K562 (cell line): Measurements from ENCODE around the gene GABBR1. TPM values are rescaled to one million over a fixed set of nuclear protein-coding genes. Genes with fewer than 3 reads are reported as not detected.

Experiments
- ARID3A ChIP-seq: IDR thresholded peaks from 2 replicates; pipeline ENCODE4 v1.6.1; 2012; ENCODE audit warnings: low read depth, low read length, improper control_type of control experiment, borderline replicate concordance
- FOXJ3 ChIP-seq: sonication (generic); formaldehyde crosslinking; IDR thresholded peaks from 2 replicates; pipeline ENCODE4 v1.4.0; 2020; ENCODE audit warnings: mild to moderate bottlenecking, missing genetic modification reagents
- HCFC1 ChIP-seq: IDR thresholded peaks from 2 replicates; pipeline ENCODE4 v1.6.1; 2012; ENCODE audit warnings: low read depth, low read length, improper control_type of control experiment
- ID3 ChIP-seq, 2 experiments: fragments of 250-450 bp in 1 of 2; fragments of 450-650 bp in 1 of 2; sonication (Bioruptor Pico) in 1 of 2; IDR thresholded peaks; 2 replicates each; pipeline versions ENCODE4 v1.6.1 to v1.8.0; 2016 to 2021; ENCODE audit warnings: mild to moderate bottlenecking in 2 of 2, moderate library complexity in 2 of 2, missing compliant biosample characterization in 1 of 2, missing genetic modification characterization in 1 of 2
- KDM5B ChIP-seq: fragments of 200-600 bp; sonication (generic); IDR thresholded peaks from 2 replicates; pipeline ENCODE4 v1.6.1; 2012; ENCODE audit warnings: low read depth, mild to moderate bottlenecking, moderate library complexity, low read length, control low read depth, inconsistent platforms; ENCODE audit not compliant: insufficient replicate concordance
- MXI1 ChIP-seq: IDR thresholded peaks from 2 replicates; pipeline ENCODE4 v1.6.1; 2011; ENCODE audit warnings: low read depth, mild to moderate bottlenecking, improper control_type of control experiment, low read length
- NRF1 ChIP-seq, 2 experiments: fragments of 450-650 bp; IDR thresholded peaks in 1 of 2; conservative IDR thresholded peaks in 1 of 2; 2 replicates each; pipeline ENCODE4 v1.6.1; 2014; ENCODE audit warnings: mild to moderate bottlenecking in 2 of 2
- PHB2 ChIP-seq: fragments of 450-650 bp; IDR thresholded peaks from 2 replicates; pipeline ENCODE4 v1.6.1; 2017; ENCODE audit warnings: low read depth
- RBM22 ChIP-seq: fragments of 200-400 bp; formaldehyde crosslinking; IDR thresholded peaks from 2 replicates; pipeline ENCODE4 v1.6.1; 2018; ENCODE audit warnings: low read length, low read depth; ENCODE audit not compliant: poor library complexity, severe bottlenecking
- RHOXF2B ChIP-seq: fragments of 250-450 bp; sonication (Bioruptor Pico); conservative IDR thresholded peaks from 2 replicates; pipeline ENCODE4 v1.5.1; 2021
- TCF3 ChIP-seq: sonication (generic); formaldehyde crosslinking; IDR thresholded peaks from 2 replicates; pipeline ENCODE4 v1.4.0; 2020; ENCODE audit warnings: mild to moderate bottlenecking, missing genetic modification reagents
- TCFL5 ChIP-seq: fragments of 250-450 bp; sonication (Bioruptor Pico); conservative IDR thresholded peaks from 2 replicates; pipeline ENCODE4 v1.6.1; 2021; ENCODE audit warnings: mild to moderate bottlenecking, moderate library complexity, matching md5 sums
- ZFP91 ChIP-seq: sonication (generic); formaldehyde crosslinking; IDR thresholded peaks from 2 replicates; pipeline ENCODE4 v1.8.0; 2022; ENCODE audit warnings: mild to moderate bottlenecking, missing genetic modification reagents
- ZFX ChIP-seq: sonication (generic); formaldehyde crosslinking; IDR thresholded peaks from 2 replicates; pipeline ENCODE4 v1.8.0; 2022; ENCODE audit warnings: mild to moderate bottlenecking, missing genetic modification reagents, moderate library complexity
- ZNF124 ChIP-seq: sonication (generic); formaldehyde crosslinking; IDR thresholded peaks from 2 replicates; pipeline ENCODE4 v1.8.1; 2022; ENCODE audit warnings: missing genetic modification reagents
- ZNF239 ChIP-seq: fragments of 250-450 bp; sonication (Bioruptor Pico); IDR thresholded peaks from 2 replicates; pipeline ENCODE4 v1.4.0; 2020; ENCODE audit warnings: mild to moderate bottlenecking
- ZNF444 ChIP-seq: fragments of 250-450 bp; sonication (Bioruptor Pico); IDR thresholded peaks from 2 replicates; pipeline ENCODE4 v1.4.0; 2020; ENCODE audit warnings: mild to moderate bottlenecking, moderate library complexity
- ZNF584 ChIP-seq: fragments of 200-800 bp; sonication (Bioruptor generic); IDR thresholded peaks from 2 replicates; pipeline ENCODE4 v1.6.1; 2016; ENCODE audit warnings: low read depth, mild to moderate bottlenecking, missing genetic modification characterization, missing compliant biosample characterization
- polyA plus RNA-seq, 8 experiments: library from polyadenylated mRNA; depleted of rRNA in 4 of 8; stranded (reverse) in 5 of 8; unstranded in 3 of 8; fragments of >200 nt; fragmentation: Nextera tagmentation in 2 of 8; fragmentation: Illumina TruSeq in 1 of 8; extraction: Ambion mirVana in 2 of 8; extraction: Trizol in 1 of 8; gene quantifications; 2 replicates each; pipeline versions ENCODE4 v1.2.1 to v1.2.3, GENCODE V29; 2011 to 2014; ENCODE audit warnings: inconsistent platforms in 1 of 8, missing spikeins in 1 of 8
- total RNA-seq, 7 experiments: library from RNA; depleted of rRNA in 6 of 7; stranded (reverse); fragments of >200 nt in 6 of 7; fragmentation: Illumina TruSeq in 2 of 7; extraction: Trizol in 2 of 7; gene quantifications; 2 replicates each; pipeline versions ENCODE4 v1.2.1 to v1.2.3, GENCODE V29; 2011 to 2021; ENCODE audit warnings: low replicate concordance in 1 of 7
- TF ChIP-seq, protein P1 (sequence below): sonication (generic); formaldehyde crosslinking; IDR thresholded peaks from 2 replicates; pipeline ENCODE4 v1.8.0; 2022; ENCODE audit warnings: mild to moderate bottlenecking, low read depth, missing genetic modification reagents
- TF ChIP-seq, protein P2 (sequence below): fragments of 200-800 bp; sonication (Bioruptor generic); IDR thresholded peaks from 2 replicates; pipeline ENCODE4 v1.6.1; 2017; ENCODE audit warnings: missing genetic modification characterization, missing compliant biosample characterization

The GABBR1 gene
- total and polyA plus RNA-seq, 9 of the 15 experiments (the other 6 are each of a cell fraction or from before 2014, with no cell fraction given), result 2.2 to 48.3 (median 20.8) TPM

- no peak for TF ChIP-seq TCFL5 (CRISPR knock-in tag)
- no peak for TF ChIP-seq RHOXF2B (CRISPR knock-in tag)
- no peak for TF ChIP-seq ZFX (CRISPR knock-in tag)
- no peak for TF ChIP-seq ZNF239
- TF ChIP-seq ARID3A, result no peak
- no peak for TF ChIP-seq ZNF444 (CRISPR knock-in tag)
- no peak for TF ChIP-seq ID3 (CRISPR knock-in tag; IDR thresholded peaks at IDR 0.05)
- no peak for TF ChIP-seq ID3 (tag; IDR thresholded peaks at IDR 0.05)
- TF ChIP-seq, protein P1, sequence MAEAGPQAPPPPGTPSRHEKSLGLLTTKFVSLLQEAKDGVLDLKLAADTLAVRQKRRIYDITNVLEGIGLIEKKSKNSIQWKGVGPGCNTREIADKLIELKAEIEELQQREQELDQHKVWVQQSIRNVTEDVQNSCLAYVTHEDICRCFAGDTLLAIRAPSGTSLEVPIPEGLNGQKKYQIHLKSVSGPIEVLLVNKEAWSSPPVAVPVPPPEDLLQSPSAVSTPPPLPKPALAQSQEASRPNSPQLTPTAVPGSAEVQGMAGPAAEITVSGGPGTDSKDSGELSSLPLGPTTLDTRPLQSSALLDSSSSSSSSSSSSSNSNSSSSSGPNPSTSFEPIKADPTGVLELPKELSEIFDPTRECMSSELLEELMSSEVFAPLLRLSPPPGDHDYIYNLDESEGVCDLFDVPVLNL (CRISPR knock-in tag), result 0 out of 2 replicates have a peak, but pooled peaks have one; percentile 33
- TF ChIP-seq ZNF124, result no peak
- TF ChIP-seq HCFC1, result peak; percentile 28; the same call in 1 of the 2 replicates
- TF ChIP-seq NRF1 (conservative IDR thresholded peaks at IDR 0.05 in 1 of 2, IDR thresholded peaks at IDR 0.05 in 1 of 2), result peak; percentile 24 to 30; a peak in 1 of 4 replicates
- TF ChIP-seq, protein P2, sequence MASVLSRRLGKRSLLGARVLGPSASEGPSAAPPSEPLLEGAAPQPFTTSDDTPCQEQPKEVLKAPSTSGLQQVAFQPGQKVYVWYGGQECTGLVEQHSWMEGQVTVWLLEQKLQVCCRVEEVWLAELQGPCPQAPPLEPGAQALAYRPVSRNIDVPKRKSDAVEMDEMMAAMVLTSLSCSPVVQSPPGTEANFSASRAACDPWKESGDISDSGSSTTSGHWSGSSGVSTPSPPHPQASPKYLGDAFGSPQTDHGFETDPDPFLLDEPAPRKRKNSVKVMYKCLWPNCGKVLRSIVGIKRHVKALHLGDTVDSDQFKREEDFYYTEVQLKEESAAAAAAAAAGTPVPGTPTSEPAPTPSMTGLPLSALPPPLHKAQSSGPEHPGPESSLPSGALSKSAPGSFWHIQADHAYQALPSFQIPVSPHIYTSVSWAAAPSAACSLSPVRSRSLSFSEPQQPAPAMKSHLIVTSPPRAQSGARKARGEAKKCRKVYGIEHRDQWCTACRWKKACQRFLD, result no peak
- TF ChIP-seq ZNF584 (CRISPR knock-in tag), result no peak
- TF ChIP-seq PHB2, result peak; percentile 62; the same call in 1 of the 2 replicates
- TF ChIP-seq TCF3 (CRISPR knock-in tag), result peak; percentile 17; the same call in 1 of the 2 replicates
- TF ChIP-seq FOXJ3 (CRISPR knock-in tag), result no peak
- no peak for TF ChIP-seq ZFP91 (CRISPR knock-in tag)
- TF ChIP-seq KDM5B, result no peak
- no peak for TF ChIP-seq RBM22
- peak; percentile 57; the same call in 1 of the 2 replicates for TF ChIP-seq MXI1
These were observed 4.3 kb downstream of the GABBR1 start (continued) for GRCh38 chr6:29628419-29629281.
